Measurements from ENCODE around the gene VTI1A.

- TF ChIP-seq CTCF (IDR thresholded peaks at IDR 0.05) (no peak), POLR2A (IDR thresholded peaks at IDR 0.05) (no peak)
Measured at GRCh38 chr10:112613620-112614019, 166.6 kb downstream of the VTI1A start.

Data from esophagus squamous epithelium (tissue), 4 donors.